ENCODE data around the gene RAPGEF1. TPM values are rescaled to one million over a fixed set of nuclear protein-coding genes. Genes with fewer than 3 reads are reported as not detected.

RAPGEF1 gene
- total and polyA plus RNA-seq, 2 donors (not counting 3 experiments of a cell fraction or from before 2014, with no cell fraction given), result 50.0 to 124 TPM

DNA sequence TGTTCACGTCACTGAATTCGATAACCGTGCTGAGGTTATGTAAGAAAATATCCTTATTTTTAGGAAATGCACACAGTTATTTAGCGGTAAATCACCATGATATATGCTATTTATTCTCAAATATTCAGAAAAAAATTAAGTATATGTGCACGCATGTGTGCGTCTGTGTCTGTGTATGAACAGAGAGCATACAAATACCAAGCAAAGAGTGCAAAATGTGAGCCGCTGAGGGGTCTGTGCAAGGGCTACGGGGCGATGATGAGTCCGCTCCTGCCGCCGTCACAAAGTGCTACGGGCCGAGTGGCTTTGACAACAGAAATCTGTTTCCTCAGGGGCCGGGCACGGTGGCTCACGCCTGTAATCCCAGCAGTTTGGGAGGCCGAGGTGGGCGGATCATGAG, 201.9 kb downstream of the RAPGEF1 start:
- Histone ChIP-seq H4K20me1 (replicated peaks; ENCODE audit: control insufficient read depth, extremely low read depth, insufficient read depth, low read length) (no peaks in the 10 kb centered on the region), H3K79me2 (ENCODE audit: control insufficient read depth, insufficient read depth, low read length) (no peaks in the 10 kb centered on the region), H3K9me1 (replicated peaks; ENCODE audit: control insufficient read depth, extremely low read depth, insufficient read depth, low read length) (no peaks in the 10 kb centered on the region), H3K4me2 (ENCODE audit: insufficient read depth, low read length) (no peak overlapping the region), H2AFZ (ENCODE audit: low read depth, low read length) (no peak overlapping the region), H3K9me3 (replicated peaks; ENCODE audit: control insufficient read depth, insufficient read depth, low read length) (no peaks in the 10 kb centered on the region), H3K27ac (ENCODE audit: insufficient read depth, low read depth, low read length) (no peak overlapping the region), H3K4me3 (replicated peaks in 1 of 3; ENCODE audit: insufficient read depth in 1 of 3, low read depth in 1 of 3, low read length in 3 of 3) (no peak overlapping the region), H3K36me3 (ENCODE audit: control insufficient read depth in 2 of 2, extremely low read depth in 1 of 2, insufficient read depth in 2 of 2, low read length in 2 of 2) (no peaks in the 10 kb centered on the region), H3K27me3 (ENCODE audit: control insufficient read depth in 2 of 2, insufficient read depth in 2 of 2, low read length in 2 of 2) (no peaks in the 10 kb centered on the region), H3K4me1 (ENCODE audit: control insufficient read depth, extremely low read depth, insufficient read depth, low read length) (no peaks in the 10 kb centered on the region), H3K9ac (replicated peaks; ENCODE audit: extremely low read depth, insufficient read depth, low read length) (no peak overlapping the region)
- BruUV-seq (replicated peaks), result no TSS peak
- FAIRE-seq, result no peak
- no peak for TF ChIP-seq POLR2A (IDR thresholded peaks at IDR 0.05; ENCODE audit: low read depth, low read length)
- no peak for TF ChIP-seq EZH2 (IDR thresholded peaks at IDR 0.05; ENCODE audit: borderline replicate concordance, low read depth, low read length, severe bottlenecking)
- no peak for TF ChIP-seq FOS (IDR thresholded peaks at IDR 0.05; ENCODE audit: borderline replicate concordance, insufficient read depth, low read length)
- TF ChIP-seq POLR2AphosphoS5 (IDR thresholded peaks at IDR 0.05; ENCODE audit: insufficient read depth, low read depth, low read length), result no peak
- TF ChIP-seq, protein P1, sequence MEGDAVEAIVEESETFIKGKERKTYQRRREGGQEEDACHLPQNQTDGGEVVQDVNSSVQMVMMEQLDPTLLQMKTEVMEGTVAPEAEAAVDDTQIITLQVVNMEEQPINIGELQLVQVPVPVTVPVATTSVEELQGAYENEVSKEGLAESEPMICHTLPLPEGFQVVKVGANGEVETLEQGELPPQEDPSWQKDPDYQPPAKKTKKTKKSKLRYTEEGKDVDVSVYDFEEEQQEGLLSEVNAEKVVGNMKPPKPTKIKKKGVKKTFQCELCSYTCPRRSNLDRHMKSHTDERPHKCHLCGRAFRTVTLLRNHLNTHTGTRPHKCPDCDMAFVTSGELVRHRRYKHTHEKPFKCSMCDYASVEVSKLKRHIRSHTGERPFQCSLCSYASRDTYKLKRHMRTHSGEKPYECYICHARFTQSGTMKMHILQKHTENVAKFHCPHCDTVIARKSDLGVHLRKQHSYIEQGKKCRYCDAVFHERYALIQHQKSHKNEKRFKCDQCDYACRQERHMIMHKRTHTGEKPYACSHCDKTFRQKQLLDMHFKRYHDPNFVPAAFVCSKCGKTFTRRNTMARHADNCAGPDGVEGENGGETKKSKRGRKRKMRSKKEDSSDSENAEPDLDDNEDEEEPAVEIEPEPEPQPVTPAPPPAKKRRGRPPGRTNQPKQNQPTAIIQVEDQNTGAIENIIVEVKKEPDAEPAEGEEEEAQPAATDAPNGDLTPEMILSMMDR (IDR thresholded peaks at IDR 0.05; ENCODE audit: extremely low read depth in 1 of 2, insufficient read depth in 1 of 2, low read depth in 1 of 2, low read length in 2 of 2), result no peak
- TF ChIP-seq GATA2 (IDR thresholded peaks at IDR 0.05; ENCODE audit: insufficient read depth, insufficient read length, low read depth, low read length), result no peak
- intact Hi-C loops (cut with micrococcal nuclease), result loop anchor here (10.0 kb wide), 1 partner anchor 47 kb away; no protein-coding TSS in a partner anchor
- POLR2A ChIA-PET, result no interaction called here
- DNase-seq (ENCODE audit: low read depth, low spot score), result no peak
- dilution Hi-C loops (cut with MboI; ENCODE audit: extremely low pct_ligation_motif_present, low sequenced_read_pairs), result no loop called here
- CTCF ChIA-PET, result no interaction called here
